ENCODE data around the gene GINS2.
A peak's percentile ranks its signal among the peaks of the same experiment; 100 is the strongest.

Gene GINS2

DNA sequence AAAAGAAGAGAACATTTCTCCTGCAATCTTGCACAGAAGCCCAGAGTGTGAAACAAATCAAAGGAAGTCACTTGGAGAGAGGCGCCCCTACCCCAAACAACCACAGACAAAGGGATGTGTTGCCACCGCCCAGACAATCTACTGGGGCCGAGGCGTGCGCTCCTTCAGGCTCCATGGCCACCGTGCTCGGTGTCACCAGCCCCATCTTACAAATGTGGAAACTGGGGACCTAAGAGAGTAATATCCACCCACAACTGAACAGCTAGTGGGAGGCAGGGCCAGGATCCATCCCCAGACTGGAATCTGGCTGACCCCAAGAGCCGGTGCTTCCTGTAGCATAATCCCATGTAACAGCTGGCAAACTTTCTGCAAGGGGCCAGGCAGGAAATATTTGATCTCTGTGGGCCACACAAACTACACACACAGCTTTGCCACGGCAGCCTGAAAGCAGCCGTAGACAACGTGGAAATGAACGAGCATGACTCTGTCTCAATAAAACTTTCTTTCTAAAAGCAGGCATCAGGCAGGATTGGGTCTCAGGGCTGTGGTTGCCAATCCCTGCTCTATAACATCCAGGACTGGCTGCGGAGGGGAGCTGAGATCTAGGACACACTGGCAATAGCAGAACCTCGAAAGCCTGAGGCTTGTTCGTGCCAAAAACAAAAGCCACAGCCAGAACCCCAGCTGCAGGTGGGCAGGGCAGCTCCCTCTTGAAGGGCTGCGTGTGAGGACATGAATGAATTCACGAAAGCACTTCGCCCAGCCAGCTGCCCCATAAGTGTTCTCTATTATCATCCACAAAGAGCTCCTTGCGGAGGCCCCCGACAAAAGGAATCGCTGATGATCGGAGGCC is 26.6 kb upstream of the GINS2 start:
- DNase-seq = no peak

DNA sequence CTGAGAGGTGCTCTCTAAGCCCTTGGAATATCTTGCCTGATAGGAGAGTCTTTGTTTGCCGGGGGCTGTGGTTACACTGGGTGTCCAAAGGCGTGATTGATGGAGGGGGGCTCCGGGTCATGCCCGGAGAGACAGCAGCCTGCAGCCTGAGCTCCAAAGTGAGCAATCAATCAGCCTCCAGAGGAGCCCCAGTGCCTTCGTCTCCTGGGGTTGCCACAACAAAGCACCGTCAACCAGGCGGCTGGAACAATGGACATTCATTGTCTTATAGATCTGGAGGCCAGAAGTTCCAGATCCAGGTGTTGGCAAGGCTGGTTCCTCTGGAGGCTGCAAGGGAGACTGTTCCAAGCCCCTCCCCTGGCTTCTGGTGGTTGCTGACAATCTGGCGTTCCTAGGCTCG is 24.0 kb upstream of the GINS2 start:
- peak in 1 of 2 experiments; percentile 3 for DNase-seq

DNA sequence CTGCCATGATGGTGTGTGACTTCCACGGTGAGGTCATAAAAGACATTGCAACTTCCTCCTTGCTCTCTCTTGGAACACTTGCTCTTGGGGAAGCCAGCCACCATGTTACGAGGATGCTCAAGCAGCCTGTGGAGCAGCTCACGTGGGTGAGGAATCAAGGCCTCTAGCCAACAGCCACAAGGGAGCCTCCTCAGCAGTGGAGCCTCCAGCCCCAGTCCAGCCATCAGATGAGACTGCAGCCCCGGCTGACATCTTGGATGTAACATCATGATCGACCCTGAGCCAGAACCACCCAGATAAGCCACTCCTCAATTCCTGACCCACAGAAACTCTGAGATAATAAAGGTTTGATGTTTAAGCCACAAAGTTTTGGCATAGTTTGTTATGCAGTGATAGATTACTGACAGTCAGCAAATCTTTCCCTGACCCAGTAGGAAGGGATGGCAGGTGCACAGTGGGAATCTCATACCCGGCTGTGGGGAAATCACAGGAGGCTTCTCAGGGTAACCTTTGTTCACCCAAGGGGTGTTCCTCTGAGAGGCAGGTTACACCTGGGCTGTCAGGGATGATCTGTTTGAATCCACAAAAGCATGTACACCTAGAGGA is 23.3 kb upstream of the GINS2 start:
- DNase-seq = no peak

DNA sequence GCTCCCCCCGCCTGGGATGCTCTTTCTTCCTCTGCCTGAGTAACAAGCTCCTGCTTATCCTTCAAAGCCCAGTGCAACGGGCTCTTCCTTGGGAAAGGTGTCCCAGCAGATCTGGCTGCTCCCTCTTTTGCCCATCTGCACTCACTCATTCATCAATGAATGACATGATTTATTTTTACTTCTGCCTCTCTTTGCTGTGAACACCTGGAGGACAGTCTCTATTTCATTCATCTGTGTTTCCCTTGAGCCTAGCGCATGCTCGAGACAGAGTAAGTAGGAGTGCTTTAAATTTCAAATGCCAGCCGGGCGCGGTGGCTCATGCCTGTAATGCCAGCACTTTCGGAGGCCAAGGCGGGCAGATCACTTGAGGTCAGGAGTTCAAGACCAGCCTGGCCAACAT is 22.0 kb upstream of the GINS2 start:
- no peak for DNase-seq

DNA sequence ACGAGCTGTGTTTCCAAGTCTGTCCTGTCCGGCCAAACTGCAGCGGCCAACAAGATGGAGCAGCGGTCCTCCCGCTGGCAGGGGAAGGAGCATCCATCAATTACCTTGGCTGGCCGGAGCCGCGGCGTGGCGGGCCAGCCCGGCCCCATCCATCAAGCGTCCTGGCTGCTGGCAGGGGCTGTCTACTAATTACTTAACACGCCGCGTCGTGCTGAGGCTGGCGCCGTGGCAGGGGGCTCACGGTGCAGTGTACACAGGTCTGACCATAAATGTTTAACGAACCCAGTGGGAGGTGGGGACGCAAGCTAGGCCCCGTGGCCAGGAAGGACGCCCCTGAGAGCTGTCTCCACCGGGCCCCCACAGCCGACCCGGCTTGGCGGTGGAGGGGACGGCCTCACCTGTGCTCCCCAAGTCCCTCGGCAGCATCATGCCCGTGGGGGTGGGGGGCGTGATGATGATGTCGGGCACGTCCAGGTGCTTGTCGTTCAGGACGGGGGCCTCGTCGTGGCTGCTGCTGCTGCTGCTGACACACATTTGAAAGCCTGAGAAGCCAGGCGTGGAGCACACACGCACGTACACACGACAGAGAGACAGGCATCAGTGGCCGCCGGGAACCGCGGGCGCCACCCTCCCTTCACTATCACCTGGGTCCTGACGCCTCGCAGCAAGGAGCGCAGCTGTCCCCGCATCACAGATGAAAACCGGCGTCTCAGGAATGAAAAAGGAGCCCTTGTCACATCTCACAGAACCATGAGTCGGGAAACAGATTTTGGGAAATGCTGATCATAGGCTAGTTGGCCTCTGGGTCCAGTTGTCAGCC is 21.2 kb upstream of the GINS2 start:
- DNase-seq = peak in 1 of 2 experiments; percentile 15

DNA sequence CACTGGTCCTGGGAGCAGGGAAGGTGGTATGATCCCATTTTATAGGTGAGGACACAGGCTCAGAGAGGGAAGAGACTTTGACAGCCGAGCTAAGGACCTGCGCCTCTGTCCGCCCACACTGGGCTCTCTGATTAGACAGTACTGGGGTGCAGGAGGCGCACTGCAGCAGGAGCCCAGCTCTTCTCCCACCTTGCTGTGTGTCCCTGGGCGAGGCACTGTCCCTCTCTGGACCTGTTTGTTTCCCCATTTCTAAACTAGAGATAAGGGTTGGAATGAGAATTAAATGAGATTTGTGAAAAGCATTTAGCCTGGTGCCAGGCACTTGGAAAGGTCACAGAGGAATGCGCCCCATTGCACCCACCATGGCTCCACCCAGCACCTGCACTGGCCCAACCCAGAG is 19.6 kb upstream of the GINS2 start:
- no peak for DNase-seq

DNA sequence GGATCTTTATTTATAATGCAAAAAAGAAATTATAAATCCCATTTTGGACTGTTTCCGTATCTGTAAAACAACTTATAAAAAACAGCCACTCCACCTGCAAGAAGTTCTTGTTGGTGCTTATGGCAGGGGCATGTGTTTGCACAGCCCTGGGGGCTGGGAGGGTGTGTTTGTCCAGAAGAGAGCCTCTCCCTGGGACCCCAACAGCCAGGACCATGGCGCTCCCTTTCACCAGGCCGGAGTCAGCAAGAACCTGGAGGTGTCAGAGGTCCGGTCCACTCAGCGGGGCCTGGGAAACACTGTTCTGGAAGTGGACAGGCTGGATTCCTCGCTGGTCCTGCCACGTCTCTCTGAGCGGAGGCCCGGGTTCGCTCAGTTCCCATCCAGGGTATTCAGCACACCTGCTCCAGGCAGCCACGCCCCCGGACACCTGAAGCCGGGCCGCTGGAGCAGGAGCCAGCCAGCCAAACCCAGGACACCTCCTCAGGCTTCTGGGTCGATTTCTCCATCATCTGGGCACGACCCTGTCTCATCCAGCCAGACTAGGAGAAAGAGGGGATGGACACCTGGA is 18.9 kb upstream of the GINS2 start:
- DNase-seq = peak; percentile 2 to 68

DNA sequence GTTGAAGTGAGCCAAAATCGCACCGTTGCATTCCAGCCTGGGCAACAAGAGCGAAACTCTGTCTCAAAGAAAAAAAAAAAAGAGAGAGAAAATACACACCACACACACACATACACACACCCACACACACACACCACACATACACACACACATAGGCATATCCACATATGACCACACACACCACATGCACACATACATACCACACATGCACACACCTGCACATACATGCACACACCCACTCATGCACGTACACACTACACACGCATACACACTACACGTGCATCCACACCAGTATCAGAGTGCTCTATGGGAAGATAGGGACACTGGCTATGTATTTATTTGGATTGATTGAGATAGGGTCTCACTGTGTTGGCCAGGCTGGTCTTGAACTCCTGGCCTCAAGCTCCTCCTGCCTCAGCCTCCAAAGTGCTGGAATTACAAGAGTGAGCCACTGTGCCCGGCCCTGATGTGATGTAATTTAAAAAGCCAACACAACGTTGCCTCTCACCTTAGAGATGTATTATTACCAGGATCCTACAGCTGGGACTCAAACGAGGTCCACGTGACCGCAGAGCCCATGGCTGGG is 17.8 kb upstream of the GINS2 start:
- DNase-seq = no peak

DNA sequence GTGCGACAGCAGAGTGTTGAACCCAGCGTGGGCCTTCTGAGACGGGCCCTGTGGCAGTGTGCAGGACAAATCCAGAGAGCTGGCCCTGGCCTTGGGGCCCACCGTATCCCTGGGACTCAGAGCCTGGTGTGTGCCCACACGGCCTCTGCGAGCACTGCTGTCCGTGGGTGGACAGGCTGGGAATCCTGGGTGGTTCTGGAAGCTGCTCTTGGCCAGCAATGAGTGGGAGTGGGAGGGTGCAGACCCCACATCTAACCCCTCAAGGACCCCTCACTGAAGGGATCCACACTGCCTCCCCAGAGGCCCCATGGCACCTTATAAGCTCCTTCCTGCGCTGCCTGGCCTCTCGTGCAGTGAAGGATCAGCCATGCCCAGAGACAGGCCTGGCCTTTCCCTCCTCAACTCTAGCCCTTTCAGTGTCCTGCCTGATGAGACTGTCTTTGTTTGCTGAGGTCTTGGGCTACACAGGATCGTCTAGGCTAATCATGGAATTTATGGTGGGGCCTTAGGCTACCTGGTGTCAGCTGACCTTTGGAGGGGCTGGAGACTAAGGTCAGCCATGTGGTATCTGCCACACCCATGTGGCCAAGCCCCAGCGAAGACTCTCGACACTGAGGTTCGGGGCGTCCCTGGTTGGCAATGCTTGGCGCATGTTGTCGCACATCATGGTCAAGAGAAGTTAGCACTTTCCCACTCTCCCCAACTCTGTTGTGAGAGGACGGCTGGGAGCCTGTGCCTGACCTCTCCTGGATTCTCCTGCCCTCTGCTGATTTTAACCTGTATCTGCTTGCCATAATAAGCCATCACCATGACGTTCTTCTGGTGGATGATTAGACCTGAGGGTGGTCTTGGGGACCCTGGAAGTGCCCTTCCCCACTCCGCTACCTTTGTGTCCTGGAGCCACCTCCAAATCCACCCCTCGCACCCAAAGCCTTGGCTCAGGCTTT is 16.4 kb upstream of the GINS2 start:
- DNase-seq = no peak

DNA sequence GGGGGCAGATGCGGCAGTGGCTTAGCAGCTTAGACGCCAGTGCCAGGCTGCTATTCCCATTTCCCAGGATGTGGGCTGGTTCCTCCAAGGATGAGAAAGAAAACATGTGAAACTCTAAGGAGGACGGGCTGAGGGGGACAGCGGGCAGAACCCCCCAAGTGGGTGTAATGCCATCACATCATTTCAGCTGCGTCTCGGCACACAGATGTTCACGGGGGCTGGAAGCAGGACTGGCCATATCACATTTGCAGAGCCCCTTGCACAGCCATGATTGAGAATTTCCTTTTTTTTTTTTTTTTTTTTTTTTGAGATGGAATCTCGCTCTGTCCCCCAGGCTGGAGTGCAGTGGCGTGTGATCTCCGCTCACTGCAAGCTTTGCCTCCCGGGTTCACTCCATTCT is 15.3 kb upstream of the GINS2 start:
- DNase-seq = no peak

DNA sequence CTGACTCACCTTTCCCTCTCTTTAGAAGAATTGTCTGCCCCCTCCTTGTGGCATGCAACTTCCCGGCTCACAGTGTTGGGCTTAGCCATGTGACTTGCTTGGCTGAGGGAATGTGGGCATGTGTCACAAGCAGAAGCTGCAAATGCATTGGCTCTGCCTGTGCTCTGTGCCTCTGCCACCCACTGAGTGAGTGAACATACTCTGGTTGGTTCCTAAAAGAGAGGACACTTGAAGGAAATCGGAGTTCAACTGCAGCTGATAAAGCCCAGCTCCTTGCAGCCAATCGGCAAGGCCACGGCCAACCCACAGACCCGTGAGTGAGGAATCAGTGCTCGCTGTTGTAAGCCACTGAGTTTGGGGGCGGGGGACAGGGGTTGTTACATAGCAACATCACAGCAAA is 10.9 kb upstream of the GINS2 start:
- no peak for DNase-seq

DNA sequence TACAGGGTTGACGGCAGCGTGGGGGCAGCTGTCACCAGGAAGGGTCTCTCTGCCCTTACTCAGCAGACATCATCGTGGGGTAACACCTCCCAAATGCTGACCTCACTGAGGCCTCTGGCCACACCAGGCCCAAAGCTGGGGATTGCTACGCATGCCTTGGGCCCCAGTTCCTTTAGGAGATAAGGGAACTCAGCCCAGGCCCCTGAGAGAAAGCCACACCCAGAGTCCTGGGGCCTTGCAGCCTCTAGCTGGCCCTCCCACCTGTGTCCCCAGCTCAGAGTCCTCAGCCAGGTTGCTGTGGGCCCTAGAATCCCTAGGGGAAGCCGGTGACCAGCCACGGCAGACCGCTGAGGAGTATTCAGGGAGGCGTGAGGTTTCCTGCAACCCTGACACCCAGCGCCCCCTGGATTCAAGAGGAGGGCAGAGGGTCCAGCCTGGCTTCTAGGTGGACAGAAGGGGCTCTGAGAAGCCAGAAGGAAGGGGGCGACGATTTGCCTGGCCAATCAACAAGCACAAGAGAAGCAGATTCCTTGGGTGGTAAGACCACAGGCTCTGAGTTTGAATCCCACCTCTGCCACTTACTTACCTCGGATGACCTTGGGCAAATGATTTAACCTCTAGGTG is 10.3 kb upstream of the GINS2 start:
- no peak for DNase-seq

DNA sequence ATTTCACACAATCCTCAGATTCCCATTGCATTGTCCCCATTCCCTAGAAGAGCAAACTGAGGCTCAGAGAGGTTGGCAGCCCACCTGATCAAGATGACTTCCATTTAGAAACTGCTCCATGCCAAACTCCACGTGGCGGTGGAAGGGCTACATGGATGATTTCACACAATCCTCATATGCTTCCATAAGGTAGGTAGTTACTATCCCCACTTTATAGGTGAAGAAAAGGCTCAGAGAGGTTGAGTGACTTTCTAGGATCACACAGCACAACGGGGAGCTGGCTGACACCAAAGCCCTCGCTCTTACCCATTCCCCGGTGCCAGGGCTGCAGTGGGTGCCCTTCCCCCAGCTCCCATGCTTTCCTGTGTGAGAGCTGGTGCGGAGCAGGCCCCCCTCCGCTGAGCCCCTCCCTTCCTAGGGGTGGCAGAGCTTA is 9.7 kb upstream of the GINS2 start:
- no peak for DNase-seq

DNA sequence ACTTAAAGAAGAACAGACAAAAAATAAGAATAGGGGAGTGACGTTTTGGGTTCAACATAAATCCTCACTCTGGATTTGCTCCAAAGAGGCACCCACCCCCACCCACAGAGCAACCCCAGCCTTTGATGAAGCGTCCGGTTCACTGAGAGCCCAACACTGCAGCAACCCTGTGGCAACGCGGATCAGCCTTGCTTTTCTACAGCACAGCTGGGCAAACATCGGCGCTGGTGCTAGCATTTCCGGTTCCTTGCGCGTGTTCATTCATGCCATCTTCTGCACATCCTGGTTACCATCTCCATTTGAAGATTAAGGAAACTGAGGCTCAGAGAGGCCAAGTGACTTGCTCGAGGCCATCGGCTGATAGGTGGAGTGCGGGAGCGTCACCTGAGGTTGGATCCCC is 8.7 kb upstream of the GINS2 start:
- DNase-seq = no peak

DNA sequence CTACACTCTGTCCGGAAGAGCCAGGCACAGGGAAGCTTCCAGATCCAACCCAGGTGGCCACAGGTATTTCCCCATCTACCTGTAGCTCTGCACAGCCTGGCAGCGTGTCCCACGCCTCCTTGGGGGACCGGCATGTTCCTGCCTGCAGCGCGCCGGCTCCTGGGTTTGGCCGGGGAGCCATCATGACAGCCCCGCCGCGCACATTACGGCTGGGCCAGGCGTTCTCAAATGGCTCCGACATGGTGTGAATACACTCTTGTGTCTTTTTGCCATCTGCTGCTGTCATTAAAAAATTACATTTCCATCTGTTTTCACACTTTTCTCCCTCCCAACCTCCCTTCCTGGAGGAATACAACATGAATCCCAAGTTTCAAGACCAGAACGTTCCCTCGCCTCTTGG is 8.0 kb upstream of the GINS2 start:
- no peak for DNase-seq

DNA sequence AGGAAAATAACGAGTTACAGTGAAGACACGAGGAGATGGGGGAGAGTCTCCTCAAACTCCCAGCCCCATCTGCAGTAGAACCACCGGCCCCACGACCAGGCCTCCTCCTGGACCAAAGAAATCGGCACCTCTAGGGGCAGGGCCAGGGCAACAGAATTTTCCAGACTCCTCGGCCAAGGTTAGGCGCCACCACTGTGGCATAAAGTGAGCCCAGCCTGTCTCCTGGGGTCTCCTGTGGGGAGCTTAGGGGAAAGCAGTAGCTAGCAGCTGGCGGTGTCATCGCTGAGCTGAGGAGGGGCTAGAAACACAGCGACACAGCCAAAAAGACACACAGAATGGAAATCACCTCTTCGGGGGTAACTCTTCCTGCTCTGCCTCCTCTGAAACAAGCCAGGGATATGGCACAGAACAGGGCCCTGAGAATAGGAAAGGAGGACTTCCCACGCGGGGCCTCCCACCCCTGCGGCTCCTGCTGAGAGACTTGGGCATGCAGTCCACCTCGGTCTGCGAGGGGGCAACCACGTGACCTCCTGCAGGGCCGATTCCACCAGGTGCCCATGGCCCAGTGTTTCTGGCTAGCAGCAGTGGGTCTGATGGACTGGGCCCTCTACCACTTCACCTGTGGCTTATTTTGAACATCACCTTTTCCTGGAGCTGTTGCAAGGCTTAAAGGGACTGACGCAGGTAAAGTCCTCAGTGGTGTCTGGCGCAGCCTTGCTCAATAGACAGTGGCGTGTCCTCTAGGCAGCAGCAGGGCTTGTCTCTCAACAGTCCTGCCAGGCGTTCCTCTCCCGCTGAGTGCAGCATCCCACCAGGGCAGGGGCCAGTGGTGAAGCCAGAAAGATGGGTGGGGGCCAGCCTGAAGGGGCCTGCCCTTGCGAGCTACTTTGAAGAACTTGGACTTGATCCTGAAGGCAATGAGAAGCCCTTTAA is 6.7 kb upstream of the GINS2 start:
- DNase-seq = no peak

DNA sequence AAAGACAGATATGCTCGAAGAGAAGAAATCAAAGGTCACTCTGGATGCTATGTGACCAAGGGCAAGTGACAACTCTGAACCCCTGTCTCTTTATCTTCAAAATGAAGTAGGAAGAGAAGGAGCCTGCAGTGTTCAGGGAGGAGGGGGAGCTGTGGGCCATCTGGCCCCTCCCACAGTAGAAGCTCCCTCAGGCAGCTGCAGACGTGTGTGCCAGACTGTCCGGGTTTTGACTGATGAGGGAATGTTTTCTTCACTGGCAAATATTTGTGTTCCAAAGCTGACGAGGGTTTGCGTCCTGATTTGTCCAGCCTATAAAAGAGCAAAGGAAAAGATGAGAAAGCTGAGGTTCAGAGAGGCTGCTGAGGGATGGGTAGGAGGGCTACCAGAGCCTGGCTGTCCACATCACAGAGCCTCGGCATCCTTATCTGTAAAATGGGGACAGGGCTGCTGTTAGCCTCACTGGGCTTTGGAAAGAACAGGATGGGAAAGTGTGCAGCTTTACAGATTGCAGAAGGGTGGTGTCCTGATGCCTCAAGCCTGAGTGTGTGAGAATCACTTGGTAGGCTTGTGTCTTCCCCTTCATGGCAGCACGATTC is 1.8 kb upstream of the GINS2 start:
- DNase-seq = no peak

DNA sequence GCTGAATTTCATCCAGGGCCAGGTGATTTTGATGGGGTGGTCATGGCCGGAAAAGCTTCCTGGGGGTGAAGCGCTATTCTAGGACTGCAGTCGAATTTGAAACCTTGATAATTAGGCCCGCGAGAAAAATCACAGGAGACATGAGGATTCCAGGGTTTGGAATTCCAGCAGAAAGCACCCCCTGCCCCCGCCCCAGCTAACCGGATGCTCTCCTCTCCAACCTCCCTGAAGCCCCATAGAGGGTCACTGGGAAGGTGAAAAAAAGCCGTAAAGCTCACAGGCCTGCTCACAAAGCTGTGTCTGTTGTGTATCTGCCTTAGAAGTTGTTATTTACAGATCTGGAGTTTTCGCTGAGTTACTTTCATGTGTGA is 1.2 kb upstream of the GINS2 start:
- DNase-seq = no peak

DNA sequence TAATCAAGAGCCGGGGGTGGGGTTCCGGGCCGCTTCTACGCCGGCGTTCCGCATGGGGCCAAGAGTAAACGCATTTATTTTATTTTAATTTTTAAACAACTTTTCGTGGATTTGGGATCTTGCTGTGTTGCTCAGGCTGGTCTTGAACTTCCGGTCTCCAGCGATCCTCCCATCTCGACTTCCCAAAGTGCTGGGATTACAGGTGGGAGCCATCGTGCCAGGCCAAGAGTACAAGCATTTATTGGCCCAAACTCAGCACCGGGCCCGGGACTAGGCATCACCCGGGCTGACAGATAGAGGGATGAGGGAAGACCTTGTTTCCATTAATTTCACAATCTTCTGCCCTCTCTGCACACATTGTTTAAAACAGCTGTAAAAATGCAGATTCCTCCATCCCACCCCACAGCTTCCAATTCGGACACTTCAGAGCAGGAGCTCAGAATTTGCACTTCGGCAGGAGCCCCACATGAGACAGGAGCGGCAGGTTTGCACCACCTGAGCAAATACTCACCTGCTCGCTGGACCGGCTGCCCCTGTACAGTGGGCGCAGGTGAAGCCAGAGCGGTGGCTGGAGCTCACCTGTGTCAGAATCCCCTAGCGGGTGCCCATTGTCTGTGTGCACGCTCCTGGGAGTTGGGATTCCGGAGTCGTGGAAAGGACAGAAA is 663 bp upstream of the GINS2 start:
- DNase-seq = peak; percentile 44 to 73

All from NCI-H526 (cell line).